Left colon (tissue), 2 donors: ENCODE measurements around the gene SLCO4A1. TPM values are rescaled to one million over a fixed set of nuclear protein-coding genes. Genes with fewer than 3 reads are reported as not detected.

Source experiments
- ATAC-seq: fragments of 200-7000 bp; cut with Tn5 transposase; one replicate; pipeline ENCODE4 v1.9.1; 2020; ENCODE audit warnings: mild to moderate bottlenecking, moderate library complexity
- DNase-seq, 2 donors: peaks; one replicate each; pipeline ENCODE4 v3.0.0-alpha.2; 2020
- intact Hi-C, 2 donors: fragments of 100-400 bp; cut with DNase I in 1 of 2; cut with micrococcal nuclease in 1 of 2; formaldehyde crosslinking; loops; one replicate each; pipeline versions ENCODE4 v1.11.2 to v1.14.0; 2022; cut with DNase I, micrococcal nuclease
- long read RNA-seq: library from polyadenylated mRNA; unstranded; transcript quantifications from one replicate; pipeline ENCODE4 v2.0.0, GENCODE V29; 2021
- total RNA-seq, 2 donors: library from RNA; stranded (reverse); fragmentation: NEBNext Ultra II Directional; extraction: Animal tissue kit (Norgen Biotek cat#: 25700); gene quantifications; one replicate each; pipeline ENCODE4 v1.2.1, GENCODE V29; 2021
- donor health status: DM: no; HTN: no; CAD: no.
- donor health status: DM: yes; HTN: yes; CAD: no.

SLCO4A1 gene
- total RNA-seq: 10 to 100 TPM; 15.0 to 22.2 TPM
- long read RNA-seq, transcript SLCO4A1-202 (11 exons, 2,665 nt): major isoform, 26 of 80 reads
- long read RNA-seq, partial matches to known transcripts: 28 of 80 reads
- long read RNA-seq, other reads (novel, unspliced or antisense): 22 of 80 reads

GRCh38 chr20:62642051-62642665 is at the start of gene SLCO4A1:
Gene SLCO4A1 (plus strand): TSS chr20:62642503. CDS start chr20:62656455, 13,952 bp downstream.
- DNase-seq: peak; percentile 76 to 84
- intact Hi-C loops: no loop called here
- peak; percentile 53 for ATAC-seq

GRCh38 chr20:62592506-62593177 is 49.7 kb upstream of the SLCO4A1 start:
- ATAC-seq: no peak
- intact Hi-C loops: no loop called here

GRCh38 chr20:62593616-62594015 is 48.7 kb upstream of the SLCO4A1 start:
- ATAC-seq: no peak
- DNase-seq: no peak
- intact Hi-C loops: no loop called here

More at GRCh38 chr20:62592506-62593177, 49.7 kb upstream of the SLCO4A1 start:
- DNase-seq: no peak

- DNase-seq: no peak
- no peak for ATAC-seq
- intact Hi-C loops: no loop called here
Observed at GRCh38 chr20:62595069-62595468, 47.2 kb upstream of the SLCO4A1 start.

GRCh38 chr20:62595491-62595890 is 46.8 kb upstream of the SLCO4A1 start:
- ATAC-seq: peak; percentile 86
- intact Hi-C loops: no loop called here

GRCh38 chr20:62596486-62596885 is 45.8 kb upstream of the SLCO4A1 start:
- DNase-seq: no peak
- ATAC-seq: peak; percentile 64
- intact Hi-C loops: no loop called here

More at GRCh38 chr20:62595491-62595890, 46.8 kb upstream of the SLCO4A1 start:
- DNase-seq: peak; percentile 61 to 62

- DNase-seq (no peak), ATAC-seq (no peak)
- intact Hi-C loops: no loop called here
Observed at GRCh38 chr20:62596921-62597320, 45.4 kb upstream of the SLCO4A1 start.

- no peak for DNase-seq
- intact Hi-C loops: no loop called here
- no peak for ATAC-seq
Observed at GRCh38 chr20:62597416-62598115, 44.7 kb upstream of the SLCO4A1 start.

- intact Hi-C loops: no loop called here
- ATAC-seq (peak; percentile 76), DNase-seq (peak; percentile 67 to 81)
Observed at GRCh38 chr20:62598761-62599194, 43.5 kb upstream of the SLCO4A1 start.

- intact Hi-C loops: loop anchor here in 1 of 2 donors (10.0 kb wide), 1 partner anchor 95 kb away; no protein-coding TSS in a partner anchor
- ATAC-seq: no peak
- DNase-seq: no peak
Observed at GRCh38 chr20:62599216-62600110, 42.8 kb upstream of the SLCO4A1 start.

- no peak for ATAC-seq
- DNase-seq: no peak
- intact Hi-C loops: loop anchor here in 1 of 2 donors (10.0 kb wide), 1 partner anchor 96 kb away; no protein-coding TSS in a partner anchor
Observed at GRCh38 chr20:62601172-62601571, 41.1 kb upstream of the SLCO4A1 start.

GRCh38 chr20:62601714-62602113 is 40.6 kb upstream of the SLCO4A1 start:
- no peak for ATAC-seq
- DNase-seq: no peak
- intact Hi-C loops: loop anchor here in 1 of 2 donors (10.0 kb wide), 1 partner anchor 97 kb away; no protein-coding TSS in a partner anchor

- intact Hi-C loops: loop anchor here in 1 of 2 donors (10.0 kb wide), 1 partner anchor 98 kb away; no protein-coding TSS in a partner anchor
- DNase-seq (no peak), ATAC-seq (no peak)
Observed at GRCh38 chr20:62602550-62602949, 39.8 kb upstream of the SLCO4A1 start.

GRCh38 chr20:62603021-62603906 is 39.0 kb upstream of the SLCO4A1 start:
- DNase-seq (peak in 1 of 2 donors; percentile 57), ATAC-seq (peak; percentile 58)
- intact Hi-C loops: loop anchor here in 1 of 2 donors (10.0 kb wide), 1 partner anchor 98 kb away; no protein-coding TSS in a partner anchor

GRCh38 chr20:62603907-62604785 is 38.2 kb upstream of the SLCO4A1 start:
- intact Hi-C loops: loop anchor here in 1 of 2 donors (10.0 kb wide), 1 partner anchor 99 kb away; no protein-coding TSS in a partner anchor
- ATAC-seq: no peak
- no peak for DNase-seq

GRCh38 chr20:62604796-62605195 is 37.5 kb upstream of the SLCO4A1 start:
- DNase-seq: no peak
- intact Hi-C loops: loop anchor here in 1 of 2 donors (10.0 kb wide), 1 partner anchor 100 kb away; no protein-coding TSS in a partner anchor

More at GRCh38 chr20:62604796-62605195, 37.5 kb upstream of the SLCO4A1 start:
- ATAC-seq: no peak
